Putamen (tissue), 1 donor: ENCODE results near the gene PTOV1.
A peak's percentile ranks its signal among the peaks of the same experiment; 100 is the strongest.

Experiments used
- DNase-seq: peaks from one replicate; pipeline ENCODE4 v3.0.0-alpha.2; 2016; ENCODE audit warnings: low spot score

The PTOV1 gene

DNA sequence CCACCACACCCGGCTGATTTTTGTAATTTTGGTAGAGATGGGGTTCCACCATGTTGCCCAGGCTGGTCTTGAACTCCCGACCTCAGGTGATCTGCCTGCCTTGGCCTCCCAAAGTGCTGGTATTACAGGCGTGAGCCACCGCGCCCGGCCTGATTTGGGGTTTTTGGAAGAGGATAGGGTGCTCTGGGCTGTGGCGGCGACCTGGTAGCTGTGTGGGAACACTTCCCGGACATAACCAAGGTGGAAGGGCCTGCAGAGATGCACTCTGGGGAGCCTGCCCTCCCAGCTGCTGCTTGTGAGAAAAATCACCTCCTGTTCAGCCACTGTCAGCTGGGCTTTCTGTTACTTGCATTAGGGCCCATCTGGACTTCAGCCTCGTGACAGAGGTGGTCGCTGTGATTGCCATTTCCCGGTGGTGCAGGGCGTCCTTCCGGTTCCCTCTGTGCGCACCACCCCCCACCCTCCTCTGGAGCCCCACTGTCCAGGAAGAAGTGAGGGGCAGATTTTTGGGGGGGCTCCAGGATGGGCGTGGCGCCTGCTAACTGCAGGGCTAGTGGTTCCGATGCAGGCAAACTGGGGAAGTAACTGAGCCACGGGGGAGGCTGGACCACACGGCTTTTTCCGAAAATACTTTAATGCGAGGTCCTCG, 38.2 kb downstream of the PTOV1 start:
- no peak for DNase-seq

DNA sequence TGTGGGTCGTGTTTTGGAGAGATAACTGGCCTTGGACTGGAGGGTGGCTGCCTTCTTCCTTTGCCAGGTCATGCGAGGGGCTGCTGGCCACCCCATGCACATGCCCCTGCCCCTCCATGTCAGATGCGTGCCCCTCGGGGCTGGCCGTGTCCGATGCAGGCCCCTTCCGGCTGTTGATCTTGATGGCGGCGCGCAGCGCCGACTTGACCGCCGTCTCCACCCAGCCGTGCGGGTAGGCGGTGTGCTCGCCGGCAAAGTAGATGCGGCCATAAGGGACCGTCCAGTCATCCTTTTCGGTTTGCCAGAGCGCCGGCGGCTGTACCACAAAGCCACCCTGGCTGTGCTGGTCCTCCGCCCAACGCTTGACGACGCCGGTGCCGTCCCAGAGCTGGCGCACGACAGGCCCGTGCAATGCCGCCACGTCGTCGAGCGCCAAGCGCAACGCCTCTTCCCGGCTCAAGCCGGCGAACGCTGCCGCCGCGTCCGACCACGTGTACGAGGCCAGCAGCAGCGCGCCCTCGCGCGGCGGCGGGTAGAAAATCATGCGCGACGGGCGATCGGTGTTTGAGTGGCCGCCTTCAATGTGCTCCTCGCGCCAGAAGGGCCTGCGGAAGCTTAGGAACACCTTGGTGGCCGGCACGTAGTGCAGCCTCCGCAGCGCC, 38.9 kb downstream of the PTOV1 start:
- DNase-seq, result no peak

DNA sequence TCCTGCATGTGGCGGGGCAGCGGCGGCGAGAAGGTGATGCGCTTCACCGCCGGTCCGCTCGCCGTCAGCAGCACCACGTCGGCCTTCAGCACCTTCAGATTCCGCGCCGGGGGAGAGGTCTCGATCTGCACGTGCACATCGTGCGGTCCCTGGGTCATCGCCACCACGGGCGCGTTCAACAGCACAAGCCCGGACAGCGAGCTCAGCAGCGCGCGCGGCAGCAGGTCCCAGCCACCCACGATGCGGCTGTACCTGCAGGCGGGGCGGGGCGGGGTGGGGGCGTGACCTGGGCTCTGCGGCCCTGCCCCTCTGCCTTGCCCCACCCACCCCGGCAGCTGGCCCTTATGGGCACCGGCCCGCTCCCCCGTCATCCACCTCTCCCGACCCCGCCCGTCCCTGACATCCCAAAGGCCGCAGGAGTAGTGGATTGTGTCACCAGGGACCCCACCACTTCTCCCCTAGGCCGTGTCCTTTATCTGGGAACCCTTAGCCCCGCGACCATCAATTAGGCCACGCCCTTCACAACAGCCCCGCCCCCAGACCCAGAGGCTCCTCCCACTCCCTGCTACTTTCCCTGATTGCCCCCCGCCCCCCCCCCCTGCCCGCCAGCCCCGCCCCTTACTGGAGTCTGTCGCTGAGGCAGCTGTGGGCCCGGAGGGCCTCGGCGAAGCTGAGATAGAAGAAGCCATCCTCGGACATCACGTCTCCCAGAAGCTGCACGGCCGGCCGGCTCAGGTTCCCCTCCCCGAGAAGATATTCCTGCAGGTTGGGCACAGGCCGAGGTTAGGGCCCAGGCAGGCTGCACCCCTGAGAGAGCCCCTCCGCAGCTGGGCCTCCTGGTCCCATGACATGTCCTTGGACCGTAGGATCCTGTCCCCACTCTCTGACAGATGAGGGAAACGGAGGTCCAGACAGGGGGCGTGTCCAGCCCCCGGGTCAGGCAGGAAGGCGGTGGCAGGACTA, 39.7 kb downstream of the PTOV1 start:
- no peak for DNase-seq

DNA sequence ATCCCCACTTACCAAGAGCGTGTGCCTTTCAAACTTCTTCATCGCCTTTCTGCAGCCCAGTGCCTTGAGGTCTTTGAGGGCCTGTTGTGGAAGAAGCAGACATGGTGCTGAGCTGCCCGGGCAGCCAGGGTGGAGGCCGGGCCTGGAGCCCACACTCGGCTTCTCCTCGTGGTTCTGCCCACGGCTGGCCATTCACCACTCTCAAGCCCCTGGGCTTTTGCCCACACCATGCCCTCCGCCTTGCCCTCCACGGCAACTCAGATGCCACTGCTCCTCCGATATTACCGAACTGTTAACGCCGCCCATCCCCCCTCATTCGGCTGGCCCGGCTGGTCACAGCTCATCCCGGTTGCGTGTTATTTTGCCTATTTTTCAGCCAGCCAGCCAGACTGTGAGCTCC, 40.4 kb downstream of the PTOV1 start:
- DNase-seq, result no peak

DNA sequence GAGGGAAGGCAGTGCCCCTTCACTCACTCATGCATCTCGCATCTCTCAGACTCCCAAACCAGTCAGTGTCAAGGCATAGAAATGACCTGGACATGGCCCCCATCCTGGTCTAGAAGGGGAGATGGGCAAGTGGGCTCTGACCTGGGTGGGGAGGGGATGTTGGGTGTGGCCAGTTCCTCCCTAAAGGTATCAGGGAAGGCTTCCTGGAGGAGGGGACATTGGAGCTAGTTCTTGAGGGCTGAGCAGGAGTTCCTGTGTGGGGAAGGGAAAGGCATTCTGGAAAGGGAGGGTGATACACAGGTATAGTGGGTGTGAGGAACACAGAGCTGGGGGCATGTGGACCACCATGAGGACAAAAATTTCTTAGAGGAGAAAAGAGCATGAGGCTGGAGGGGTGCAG, 41.8 kb downstream of the PTOV1 start:
- no peak for DNase-seq

DNA sequence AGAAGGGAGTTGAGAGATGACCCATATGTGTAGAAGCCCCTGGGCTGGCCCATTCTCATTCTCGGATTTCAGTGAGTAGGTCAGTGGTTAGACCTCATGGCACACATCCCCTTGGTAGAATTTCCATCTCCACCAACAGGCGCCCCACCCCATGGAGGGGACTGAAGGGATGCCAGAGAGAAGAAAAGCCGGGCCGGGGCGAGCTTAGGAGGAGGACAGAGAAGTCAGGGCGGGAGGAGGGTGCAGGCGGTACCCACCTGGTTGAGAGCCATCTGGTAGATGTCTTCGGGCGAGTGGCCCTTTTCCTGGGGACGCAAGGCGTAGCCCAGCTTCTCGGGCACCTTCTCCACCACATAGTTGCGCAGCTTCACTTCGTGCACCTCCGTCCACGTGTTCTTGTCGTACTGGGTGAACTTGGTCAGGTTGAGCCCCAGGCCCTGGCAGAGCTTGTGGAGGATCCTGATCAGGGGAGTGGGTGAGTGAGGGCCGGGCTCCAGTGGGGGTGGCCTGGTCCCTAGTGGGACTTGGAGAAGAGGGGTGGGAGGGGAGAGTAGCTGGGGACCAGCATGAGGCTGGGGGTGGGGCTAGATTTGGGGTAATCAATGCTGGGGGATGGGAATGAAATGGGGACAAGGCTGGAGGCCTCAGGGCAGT, 43.2 kb downstream of the PTOV1 start:
- no peak for DNase-seq

DNA sequence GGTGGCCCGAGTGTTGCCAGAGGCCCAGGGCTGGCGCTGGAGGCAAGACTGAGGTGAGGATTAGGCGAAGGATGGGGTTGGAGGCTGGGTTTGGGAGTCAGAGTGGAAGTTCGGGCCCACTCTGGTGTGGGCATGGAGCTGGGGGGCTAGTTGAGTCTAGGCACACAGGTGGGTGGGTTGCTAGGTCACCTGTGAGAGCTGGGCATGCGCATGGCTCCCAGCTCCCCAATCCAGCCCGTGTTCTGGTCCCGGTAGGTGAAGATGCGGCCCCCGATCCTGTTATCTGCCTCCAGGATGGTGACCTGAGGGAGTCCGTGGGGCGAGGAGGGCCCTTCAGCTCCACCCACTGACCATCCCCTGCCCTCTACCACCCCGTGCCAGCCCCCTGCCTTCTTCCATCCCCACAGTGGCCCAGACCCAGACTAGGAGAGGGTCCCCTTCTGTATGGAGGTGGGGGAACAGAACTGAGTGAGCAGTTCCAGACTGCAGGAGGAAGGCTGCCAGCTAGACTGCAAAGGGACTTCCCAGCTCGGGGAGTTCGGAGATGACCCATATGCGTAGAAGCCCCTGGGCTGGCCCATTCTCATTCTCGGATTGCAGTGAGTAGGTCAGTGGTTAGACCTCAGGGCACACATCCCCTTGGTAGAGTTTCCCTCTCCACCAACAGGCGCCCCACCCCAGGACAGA, 44.1 kb downstream of the PTOV1 start:
- DNase-seq, result no peak

DNA sequence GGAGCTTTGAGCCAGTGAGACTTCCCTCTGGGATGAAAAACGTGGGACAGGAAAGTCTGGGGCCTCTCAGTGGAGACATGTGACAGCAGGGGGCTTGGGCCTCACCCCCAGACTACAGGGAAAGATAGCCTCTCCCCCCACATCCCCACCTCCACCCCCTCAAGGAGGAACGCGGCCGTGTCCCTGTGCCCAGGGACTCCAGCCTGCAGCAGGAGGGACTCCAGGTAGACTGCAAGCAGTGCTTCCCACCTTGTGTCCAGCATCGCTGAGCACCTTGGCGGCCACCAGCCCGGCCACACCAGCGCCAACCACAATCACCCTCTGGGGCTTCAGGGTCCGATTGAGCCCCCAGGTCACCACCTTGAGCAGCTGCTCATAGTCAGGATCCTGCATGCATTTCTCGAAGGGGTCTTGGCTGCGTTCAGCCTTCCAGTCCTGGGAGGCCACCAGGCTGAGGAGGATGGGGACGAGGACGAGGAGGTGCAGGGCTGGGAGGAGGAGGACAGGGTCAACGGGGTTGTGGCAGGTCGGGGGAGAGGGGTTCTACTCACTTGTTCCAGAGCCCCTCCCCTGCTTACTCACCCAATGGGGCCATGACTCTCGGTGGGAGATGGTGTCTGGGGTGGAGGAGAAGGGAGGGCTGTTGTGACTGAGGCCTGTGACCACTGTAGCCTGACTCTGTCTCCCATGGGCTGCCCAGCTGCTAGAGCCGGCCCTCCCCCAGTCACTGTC, 44.8 kb downstream of the PTOV1 start:
- no peak for DNase-seq

DNA sequence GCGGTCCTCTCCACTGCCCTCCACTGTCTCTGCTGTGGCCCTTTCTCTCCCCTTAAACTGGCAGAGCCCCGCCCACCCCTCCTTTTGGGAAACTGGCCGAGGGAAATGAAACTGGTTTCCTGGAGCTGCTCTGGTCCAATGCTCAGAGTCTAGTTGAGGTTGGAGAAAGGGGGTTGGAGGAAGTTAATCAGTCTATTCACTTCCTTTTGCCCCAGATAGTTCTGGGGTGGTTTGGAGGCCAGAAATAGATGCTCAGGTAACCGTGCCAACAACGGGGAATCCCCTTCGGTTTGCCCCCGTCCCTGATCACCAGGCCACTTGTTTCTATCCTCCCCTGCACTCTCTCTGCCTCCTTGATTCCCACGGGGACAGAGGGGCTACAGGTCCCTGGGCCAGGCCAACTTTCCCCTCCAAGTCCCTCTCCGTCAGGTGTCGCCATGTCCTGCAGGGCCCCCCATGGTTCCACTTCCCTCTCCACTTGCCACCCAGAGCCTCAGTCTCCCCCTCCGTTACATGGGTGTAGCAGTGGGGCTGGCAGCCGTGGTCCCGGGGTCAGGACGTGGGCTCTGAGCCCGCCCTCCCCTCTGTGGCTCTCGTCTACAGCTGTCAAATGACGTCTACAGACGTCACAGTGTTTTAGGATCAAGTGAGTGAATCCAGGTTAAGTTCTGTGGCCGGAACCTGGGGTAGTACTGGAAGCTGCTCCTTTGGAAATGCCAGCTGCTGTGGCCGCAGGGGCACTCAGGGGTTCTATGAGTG, 46.1 kb downstream of the PTOV1 start, which contains the start of gene IL4I1:
Gene IL4I1, minus strand, starts transcription at position 25 of the 759 bp plus-strand sequence. CDS start 727 bp downstream, outside the sequence.
- no peak for DNase-seq

DNA sequence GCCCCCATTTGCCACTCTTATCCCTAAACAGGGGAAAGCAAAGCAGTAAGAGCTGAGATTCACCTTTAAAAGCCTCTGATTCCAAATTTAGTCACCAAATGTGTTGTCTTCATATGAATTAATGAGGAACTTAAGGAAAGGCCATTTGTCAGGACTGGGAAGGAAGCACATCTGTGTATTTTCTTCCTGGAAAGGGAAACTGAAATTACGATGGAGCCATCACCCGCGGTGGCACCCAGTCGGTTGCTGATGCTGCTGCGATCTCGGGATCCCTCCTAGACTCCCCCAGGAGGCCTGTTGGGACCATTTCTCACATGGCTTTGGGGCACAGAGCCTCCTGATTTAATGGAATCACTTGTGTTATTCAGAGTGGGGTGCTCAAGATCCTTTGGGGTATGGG, 53.2 kb downstream of the PTOV1 start:
- no peak for DNase-seq

DNA sequence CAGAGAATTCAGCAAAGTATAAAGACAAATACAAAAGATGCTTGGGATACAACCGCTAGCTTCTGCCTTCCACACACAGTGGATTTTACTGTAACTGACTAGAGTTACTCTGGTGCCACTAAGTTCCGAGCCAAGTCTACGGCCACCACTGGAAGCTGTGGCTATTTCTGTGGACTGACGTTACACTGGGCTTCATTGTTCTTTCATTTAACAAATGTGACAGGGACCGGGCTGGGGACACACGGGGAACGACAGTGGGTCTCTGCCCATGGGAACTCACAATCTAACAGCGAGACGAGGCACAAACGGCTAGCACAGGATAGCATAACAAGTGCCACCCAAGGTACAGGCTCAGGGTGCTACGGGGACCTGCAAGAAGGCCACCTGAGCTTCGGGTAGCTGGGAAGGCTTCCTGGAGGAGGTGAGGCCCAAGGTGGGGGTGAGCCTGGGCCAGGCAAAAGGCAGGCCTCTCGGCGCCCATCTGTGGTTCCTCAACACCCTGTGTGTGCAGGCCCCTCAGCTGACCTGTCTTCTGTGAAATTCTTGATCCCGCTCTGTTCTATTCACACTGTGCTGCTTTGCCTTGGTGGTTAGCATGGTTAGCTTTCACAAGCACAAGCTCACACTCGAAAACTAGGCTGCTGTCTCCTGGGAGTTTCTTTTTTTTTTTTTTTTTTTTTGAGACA, 56.1 kb downstream of the PTOV1 start:
- DNase-seq, result peak; percentile 61

DNA sequence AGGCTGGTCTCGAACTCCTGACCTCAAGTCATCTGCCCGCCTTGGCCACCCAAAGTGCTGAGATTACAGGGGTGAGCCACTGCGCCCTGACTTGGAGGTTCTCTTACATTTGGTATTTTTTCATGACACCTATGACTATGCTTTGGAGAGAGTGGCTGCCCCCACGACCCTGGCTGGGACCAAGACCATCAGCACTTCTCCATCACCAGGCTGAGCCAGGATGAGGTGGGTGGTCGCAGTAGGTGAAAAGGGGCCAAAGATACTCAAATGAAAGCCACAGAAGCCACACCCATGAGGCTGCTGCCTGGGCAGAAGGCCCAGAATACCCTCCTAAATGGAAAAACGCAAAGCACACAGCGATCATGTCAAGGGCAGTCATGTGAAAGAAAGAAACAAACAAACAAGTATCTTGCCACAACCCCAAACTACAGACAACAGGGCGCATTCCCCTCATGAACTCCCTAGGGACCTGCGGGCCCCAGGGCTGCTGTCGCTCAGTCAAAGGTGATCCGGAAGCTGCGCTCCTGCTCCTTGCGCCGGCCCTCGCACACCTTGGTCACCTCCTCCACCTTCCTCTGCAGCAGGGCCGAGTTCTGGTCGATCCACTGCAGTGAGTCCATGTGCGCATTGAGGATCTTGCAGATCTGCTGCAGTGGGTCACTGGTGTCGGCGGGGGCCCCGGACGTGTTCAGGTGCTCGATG, 56.9 kb downstream of the PTOV1 start:
- DNase-seq, result no peak

DNA sequence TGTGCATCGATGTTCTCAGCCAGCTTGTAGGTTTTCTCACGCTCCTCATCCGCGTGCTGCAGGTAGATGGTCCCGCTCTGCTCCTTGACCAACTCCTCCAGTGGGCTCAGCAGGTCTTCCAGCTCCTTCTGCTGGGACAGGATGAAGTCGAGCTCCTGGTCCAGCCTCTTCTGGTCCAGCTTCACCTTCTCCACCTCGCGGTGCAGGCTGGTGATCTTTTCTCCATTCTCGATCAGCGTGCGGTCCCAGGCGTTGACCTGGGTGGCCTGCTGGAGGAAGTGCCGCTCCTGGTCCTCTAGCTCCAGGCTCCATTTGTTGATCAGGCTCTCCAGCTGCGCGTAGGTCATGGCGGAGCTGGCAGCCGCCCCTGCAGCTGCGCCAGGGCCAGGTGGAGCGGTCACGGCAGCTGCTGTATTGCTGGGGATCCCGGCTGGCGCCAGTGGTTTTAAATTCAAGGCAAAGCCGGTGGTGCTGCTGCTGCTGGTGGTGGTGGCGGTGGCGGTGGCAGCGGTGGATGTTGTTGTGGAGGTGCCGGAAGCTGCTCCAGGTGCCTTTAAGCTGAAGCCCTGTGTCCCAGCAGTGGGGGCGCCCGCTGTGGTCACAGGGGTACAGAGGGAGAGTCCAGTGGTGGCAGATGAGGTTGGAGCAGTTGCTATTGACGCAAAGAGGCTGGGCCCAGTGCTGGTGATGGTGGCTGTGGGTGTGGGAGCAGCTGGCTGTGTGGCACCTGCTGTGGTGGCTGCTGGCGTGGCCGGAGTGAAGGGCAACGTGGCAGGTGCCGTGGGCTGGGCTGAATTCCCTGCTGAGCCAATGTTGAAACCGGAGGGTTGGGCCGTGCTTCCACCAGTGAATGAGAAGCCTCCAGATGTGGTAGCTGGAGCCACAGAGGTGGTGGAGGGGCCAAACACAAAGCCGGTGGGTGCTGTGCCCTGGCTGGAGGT, 57.8 kb downstream of the PTOV1 start:
- no peak for DNase-seq

DNA sequence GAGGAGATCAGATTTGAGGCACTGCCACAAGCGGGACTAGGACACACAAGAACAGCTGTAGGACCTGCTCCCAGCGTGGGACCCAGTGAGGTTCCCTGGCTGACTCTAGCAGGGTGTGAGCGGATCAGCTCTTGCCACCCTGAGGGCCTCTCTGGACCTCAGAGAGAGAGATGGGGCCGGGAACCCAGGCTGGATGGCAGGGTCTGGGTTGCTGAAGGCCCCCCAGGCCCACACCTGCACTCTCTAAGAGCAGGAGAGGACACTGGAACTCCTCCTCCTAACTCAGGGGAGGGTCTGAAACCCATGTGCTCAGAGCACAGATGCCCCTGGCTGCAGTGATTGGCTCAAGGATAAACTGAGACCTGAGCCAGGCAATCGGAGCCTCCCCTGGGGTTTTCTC, 59.2 kb downstream of the PTOV1 start:
- no peak for DNase-seq
